Fibroblast of pulmonary artery (primary cell): ENCODE data around the gene HHAT.
"Not testable (repeated sequence)": the region's sequence is repeated elsewhere in the genome, so short reads cannot be mapped to it uniquely, and the experiment has no call there.

Source experiments
- DNase-seq: peaks from one replicate; pipeline ENCODE4 v3.0.0-alpha.2; 2010; ENCODE audit warnings: low read depth
- H3K4me3 ChIP-seq: replicated peaks from 2 replicates; pipeline ENCODE4 v1.5.1; 2011; ENCODE audit warnings: low read depth, mild to moderate bottlenecking, control low read depth, low read length, moderate library complexity
- TF ChIP-seq, protein P1 (sequence below): IDR thresholded peaks from 2 replicates; pipeline ENCODE4 v1.5.1; 2011; ENCODE audit warnings: mild to moderate bottlenecking, control low read depth, low read length, inconsistent platforms; ENCODE audit errors: missing control alignments

The HHAT gene

DNA sequence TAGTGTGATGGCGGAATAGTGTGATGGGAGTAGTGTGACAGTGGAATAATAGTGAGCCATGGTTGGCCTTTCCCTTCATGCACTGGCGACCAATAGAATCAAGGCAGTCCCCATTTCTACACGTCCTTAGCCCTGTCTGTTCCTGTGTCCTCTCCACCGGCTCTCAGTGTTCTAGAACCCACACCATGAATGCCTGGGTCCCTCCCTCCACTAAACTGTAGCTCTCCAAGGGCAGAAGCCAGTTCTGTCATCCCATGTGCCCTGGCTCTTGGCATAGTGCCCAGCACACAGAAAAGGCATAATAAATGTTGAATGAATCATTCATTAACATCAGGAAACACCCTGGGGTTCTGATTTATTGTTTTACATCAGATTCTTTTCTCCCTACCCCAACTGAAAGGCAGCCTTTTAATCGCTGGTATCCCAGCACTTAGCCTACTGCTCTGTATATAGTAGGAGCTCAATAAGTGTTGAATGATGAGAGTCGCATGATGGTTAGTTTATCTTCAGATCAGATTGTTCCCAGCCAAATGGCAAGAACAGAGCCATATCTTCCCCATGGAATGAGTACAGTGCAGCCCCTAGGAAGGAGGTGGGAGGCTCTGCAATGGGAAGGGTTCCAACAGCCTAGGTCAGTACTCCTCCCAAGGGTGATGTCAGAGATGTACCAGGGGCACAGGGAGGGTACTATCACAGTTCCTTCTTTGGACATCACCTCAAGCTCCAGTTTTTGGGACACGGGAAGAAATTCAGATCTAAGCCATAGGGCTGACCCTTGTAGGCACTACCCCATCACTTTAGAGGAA is 325.7 kb downstream of the HHAT start:
- TF ChIP-seq, protein P1, sequence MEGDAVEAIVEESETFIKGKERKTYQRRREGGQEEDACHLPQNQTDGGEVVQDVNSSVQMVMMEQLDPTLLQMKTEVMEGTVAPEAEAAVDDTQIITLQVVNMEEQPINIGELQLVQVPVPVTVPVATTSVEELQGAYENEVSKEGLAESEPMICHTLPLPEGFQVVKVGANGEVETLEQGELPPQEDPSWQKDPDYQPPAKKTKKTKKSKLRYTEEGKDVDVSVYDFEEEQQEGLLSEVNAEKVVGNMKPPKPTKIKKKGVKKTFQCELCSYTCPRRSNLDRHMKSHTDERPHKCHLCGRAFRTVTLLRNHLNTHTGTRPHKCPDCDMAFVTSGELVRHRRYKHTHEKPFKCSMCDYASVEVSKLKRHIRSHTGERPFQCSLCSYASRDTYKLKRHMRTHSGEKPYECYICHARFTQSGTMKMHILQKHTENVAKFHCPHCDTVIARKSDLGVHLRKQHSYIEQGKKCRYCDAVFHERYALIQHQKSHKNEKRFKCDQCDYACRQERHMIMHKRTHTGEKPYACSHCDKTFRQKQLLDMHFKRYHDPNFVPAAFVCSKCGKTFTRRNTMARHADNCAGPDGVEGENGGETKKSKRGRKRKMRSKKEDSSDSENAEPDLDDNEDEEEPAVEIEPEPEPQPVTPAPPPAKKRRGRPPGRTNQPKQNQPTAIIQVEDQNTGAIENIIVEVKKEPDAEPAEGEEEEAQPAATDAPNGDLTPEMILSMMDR = no peak
- no peak overlapping the region for H3K4me3 ChIP-seq
- DNase-seq = no peak

DNA sequence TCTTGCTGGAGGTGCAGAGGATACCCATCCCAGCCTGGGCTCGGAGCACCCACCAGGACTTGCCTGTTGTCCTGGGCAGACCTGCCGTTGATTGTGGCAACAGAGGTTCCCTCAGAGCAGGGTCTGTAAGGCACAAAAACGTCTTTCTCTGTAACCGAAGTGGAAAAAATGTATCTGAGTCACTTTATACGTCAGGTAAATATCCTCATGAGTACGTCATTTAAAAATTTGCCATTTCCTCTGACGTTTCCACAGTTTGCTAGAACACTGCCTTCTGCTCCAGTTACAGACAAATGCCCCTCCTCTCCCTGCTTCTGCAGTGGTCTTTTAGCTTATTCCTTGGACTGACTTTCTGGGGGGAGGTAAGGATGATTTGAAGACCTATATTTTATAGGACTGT is 326.8 kb downstream of the HHAT start:
- H3K4me3 ChIP-seq = no peak overlapping the region
- TF ChIP-seq, protein P1 = no peak
- DNase-seq = no peak

DNA sequence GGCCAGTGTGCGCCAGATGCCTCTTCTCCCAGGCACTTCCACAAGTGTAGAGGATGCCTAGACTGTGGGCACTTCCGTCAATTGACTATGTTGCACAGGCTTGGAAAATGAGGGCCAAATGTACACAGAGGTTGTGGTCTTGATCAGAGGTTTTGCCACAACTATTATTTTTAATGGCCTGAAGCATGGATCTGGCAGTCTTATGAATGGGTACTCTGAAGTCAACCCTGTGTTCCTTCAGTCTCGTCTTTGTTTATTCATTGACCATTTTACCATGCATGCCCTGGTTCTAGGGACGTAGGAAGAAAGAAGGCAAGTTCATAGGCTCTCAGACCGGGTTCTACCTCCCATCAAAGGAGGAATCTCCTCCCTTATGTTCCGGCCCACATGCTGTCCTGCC is 329.1 kb downstream of the HHAT start:
- TF ChIP-seq, protein P1 = no peak
- H3K4me3 ChIP-seq = no peak overlapping the region
- DNase-seq = no peak

DNA sequence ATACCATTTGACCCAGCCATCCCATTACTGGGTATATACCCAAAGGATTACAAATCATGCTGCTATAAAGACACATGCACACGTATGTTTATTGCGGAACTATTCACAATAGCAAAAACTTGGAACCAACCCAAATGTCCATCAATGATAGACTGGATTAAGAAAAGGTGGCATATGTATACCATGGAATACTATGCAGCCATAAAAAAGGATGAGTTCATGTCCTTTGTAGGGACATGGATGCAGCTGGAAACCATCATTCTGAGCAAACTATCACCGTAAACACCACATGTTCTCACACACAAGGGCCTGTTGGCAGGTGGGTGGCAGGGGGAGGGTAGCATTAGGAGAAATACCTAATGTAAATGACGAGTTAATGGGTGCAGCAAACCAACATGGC is 332.8 kb downstream of the HHAT start:
- not testable (repeated sequence) for DNase-seq, H3K4me3 ChIP-seq

DNA sequence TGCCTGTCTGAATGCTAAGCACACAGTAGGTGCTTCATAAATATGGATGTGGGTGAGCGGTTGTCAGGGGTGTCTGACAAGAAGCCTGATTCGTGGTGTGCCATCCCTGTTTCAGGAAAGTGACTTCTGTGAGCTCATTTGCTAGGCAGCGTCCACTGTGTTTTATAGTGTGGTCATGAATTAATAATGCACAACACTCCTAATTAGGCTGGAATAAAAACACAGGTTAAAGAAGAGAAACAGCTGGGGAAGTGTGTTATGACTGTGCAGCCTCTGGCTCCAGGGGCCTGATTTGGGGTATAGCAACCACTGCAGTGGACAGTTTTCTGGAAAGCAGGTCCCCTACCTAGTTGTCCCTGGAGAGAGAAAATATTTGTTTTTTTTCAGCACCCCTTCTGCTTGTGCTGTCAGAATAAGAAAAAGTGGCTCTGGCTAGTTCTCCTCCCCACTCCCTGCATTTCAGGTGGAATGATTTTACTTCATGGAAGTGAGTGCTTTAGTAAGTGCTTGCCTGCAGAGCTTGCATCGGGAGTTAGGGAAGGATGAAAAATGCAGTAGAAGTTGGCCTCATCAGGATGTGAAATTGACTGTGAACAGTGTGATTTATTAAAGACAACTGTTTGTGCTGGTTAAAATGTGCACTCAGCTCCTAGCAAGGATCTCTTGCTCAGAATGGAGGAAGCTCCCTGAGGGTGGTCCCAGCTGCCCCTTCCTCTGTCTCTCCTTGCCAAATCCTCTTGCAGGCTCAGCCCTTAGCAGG is 333.8 kb downstream of the HHAT start:
- H3K4me3 ChIP-seq = no peak overlapping the region
- DNase-seq = no peak
- TF ChIP-seq, protein P1 = no peak

DNA sequence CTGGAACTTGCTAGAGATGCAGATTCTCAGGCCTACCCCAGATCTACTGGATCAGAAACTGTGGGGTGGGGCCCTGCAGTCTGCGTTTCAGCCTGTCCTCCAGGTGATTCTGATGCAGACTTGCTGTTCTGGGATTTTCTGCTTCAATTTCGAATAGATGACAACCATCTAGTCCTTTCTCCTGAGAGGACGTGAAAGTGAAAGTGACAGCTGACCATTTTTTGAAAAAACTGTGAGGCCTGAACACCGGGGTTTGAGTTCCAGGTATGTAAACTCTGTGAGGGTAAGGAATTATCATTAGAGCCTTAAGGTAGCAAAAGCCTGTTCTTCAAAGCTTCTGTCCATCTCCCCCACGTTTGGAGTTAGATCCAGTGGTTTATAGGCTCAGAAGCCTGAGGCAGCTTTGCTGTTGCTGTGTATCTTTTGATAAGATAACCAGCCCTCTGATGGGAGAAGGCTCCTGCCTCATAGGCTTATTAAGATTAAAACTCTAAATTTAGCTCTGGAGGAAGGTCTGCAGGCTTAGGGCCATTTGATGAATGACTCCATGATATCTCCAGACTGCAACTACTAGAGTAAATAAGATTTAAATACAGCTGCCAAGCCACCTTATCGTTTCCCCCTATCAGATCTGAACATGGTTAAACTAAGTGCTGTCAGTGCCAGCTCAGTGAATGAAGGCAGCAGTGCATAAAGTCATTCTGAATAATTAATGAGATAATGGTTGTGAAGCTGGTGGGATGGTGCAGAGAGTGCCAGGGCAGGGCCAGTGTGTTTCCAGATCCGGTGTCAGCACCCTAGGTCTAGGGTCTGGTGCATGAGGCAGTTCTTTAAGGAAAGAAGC is 335.2 kb downstream of the HHAT start:
- TF ChIP-seq, protein P1 = no peak
- H3K4me3 ChIP-seq = no peak overlapping the region
- no peak for DNase-seq

DNA sequence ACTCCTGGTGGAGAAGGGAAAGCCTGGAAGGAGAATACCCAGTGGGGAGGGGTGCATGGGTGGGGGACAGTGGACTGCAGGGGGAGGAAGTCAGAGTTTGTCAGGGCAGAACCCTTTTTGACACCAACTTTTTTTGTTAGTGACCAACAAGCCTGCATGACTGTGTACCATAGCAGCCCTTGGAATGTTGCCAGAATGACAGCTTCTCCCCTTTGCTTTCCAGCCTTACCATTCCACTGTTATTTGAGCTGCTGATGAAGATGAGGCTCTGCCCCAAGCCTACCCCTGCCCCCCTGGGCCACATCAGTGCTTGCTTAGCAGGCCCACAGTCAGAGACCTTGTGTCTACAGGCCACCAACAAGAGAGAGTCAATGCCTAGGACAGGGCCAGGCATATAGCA is 341.2 kb downstream of the HHAT start:
- DNase-seq = no peak
- no peak overlapping the region for H3K4me3 ChIP-seq
- TF ChIP-seq, protein P1 = no peak
